Effector CD8-positive, alpha-beta T cell (primary cell): ENCODE measurements around the gene NLRC5.
"Not testable (repeated sequence)": the region's sequence is repeated elsewhere in the genome, so short reads cannot be mapped to it uniquely, and the experiment has no call there.

Source experiments
- DNase-seq: peaks from one replicate; lab custom pipeline; 2025; lab: John Stamatoyannopoulos, UW

Gene NLRC5

DNA sequence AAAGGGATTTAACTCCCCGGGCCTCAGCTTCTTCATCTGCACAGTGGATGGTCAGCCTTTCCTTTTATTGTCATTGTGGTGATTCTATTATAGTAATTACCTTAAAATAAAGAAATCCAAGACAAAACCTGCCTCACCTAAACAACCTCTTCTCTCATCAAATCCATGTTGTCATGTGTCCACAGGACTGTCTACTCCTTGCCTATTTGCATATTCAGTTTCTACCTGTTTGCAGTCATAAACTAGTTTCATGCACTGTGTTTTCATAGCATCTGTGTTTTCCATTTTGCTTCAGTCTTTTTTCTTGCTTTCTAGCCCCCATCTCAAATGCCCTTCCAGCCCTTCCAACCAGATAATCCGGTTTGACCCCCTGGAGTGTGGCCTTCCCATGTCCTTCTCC, 58.7 kb downstream of the NLRC5 start:
- DNase-seq: no peak

- DNase-seq: no peak
Observed at GRCh38 chr16:57049678-57050077, 60.3 kb downstream of the NLRC5 start.

GRCh38 chr16:57051696-57052228, 62.4 kb downstream of the NLRC5 start:
- DNase-seq: no peak

GRCh38 chr16:57053206-57053605, 63.8 kb downstream of the NLRC5 start:
- DNase-seq: no peak

GRCh38 chr16:57054338-57054737, 65.0 kb downstream of the NLRC5 start:
- DNase-seq: no peak

DNA sequence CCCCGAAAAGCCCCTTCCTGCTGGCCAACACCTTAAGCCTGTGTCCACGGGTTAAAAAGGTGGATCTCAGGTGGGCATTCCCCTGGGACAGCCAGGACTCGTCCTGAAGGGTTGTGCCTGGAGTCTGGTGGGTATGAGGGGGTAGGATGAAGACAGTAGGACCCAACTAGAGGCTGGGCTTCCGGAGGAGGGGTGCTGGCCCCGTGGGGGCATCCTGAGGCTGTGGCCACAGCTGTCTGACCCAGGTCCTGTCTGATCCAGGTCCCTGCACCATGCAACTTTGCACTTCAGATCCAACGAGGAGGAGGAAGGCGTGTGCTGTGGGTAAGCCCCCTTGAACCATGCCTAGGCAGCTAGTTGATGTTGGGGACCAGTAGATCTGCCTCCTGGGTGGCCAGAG, 65.4 kb downstream of the NLRC5 start:
- no peak for DNase-seq

DNA sequence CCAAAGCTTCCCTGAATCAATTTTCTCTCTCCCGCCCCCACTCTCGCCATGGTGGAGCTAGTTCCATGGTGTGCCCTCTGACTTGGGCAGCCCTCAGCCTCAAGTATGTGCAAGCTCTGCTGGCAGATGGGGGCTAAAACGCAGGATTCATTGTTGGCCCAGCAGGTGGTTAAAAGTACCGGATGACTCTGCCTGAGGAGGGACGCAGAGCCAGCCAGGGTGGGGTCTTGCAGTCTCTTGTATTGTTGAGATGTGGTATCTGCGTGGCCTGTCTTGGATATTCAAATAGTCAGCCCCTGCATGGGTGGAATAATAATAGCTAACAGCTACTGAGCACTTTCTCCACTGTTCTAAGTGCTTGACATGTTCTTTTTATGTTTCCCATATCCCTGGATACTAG, 66.3 kb downstream of the NLRC5 start:
- no peak for DNase-seq

DNA sequence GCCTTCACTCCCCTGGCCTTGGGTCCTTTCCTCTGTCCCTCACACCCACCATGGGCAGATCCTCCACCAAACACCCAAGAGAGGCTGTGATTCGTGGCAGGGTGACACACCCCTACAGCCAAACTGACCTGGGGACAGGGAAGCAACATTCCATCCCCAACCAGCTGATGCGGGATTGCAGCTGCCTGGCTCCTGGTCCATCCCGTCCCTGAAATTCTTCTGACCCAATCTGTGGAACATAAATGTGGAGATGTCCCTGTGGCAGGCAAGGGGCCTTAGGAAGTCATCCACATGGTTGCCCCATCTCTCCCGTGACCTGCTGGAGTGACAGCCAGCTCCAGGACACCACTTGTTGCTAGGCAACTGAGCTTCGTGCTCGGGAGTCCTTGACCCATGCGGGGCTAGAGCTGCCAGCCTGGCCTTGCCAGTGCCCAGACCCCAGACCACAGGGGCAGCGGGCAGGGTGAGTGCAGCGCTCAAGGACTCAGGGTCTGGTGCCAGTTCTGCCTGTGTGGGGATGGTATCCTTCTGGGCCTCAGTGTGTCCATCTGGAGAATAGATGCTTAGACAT, 69.0 kb downstream of the NLRC5 start:
- no peak for DNase-seq

DNA sequence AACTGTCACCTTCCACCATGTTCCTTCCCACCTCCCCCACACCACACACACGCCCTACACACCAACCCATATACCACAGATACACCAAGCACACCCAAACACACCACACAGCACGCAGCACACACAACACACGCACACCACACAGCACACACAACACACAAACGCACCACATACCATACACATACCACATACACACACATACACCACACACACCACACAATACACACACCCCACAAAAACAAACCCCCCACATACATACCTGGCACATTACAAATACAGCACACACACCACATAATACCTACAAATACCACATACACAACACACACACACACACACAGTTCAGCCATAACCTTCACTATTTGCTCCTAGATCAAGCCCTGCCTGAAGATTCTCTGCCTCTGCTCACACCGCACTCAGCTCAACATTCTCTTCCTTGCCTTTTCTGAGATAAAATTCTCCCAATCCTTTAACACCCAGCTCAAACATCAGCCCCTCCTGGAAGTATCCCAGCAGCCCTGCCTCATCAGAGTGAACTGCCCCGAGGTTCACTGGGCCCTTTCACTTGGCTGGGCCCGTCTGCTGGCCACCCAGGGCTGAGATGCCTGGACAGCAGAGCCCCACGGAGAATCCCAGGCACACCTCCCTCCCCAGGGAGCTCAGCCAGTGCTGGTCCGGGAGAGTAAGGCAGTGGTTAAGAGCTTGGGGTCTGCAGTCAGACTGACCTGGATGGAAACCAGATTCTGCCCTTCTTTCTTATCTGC, 71.1 kb downstream of the NLRC5 start:
- no peak for DNase-seq

GRCh38 chr16:57061084-57061905, 71.9 kb downstream of the NLRC5 start:
- no peak for DNase-seq

DNA sequence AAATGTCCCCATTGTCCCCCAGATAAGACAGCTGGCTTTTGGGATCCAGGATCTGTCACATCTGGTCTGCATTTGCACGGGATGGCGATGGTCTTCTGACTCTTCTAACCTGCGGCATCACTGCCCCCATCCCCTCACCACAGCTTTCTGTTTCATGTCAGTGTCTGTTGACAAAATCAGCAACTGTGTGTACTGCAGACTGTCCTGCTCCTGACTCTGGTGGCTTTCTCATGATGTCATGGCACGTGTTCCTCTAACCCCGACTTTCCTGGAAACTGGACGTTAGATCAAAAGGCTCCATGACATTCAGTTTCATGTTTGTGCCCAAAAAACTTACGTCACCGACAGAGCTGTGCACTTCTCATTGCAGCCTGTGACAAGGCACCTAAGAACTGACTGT, 73.0 kb downstream of the NLRC5 start:
- DNase-seq: no peak

DNA sequence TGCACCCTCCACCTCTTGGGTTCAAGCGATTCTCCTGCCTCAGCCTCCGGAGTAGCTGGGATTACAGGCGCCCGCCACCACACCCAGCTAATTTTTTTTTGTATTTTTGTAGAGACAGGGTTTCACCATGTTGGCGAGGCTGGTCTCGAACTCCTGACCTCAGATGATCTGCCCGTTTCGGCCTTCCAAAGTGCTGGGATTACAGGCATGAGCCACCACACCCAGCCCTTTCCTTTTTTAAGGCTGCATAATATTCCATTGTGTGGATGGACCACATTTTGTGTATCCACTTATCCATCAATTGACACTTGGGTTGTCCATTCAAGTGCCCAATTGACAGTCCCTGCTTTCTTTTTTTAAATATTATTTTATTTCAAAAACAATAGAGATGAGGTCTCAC, 73.8 kb downstream of the NLRC5 start:
- not testable (repeated sequence) for DNase-seq

GRCh38 chr16:57064995-57065394, 75.6 kb downstream of the NLRC5 start:
- DNase-seq: no peak

GRCh38 chr16:57066625-57067024, 77.3 kb downstream of the NLRC5 start:
- no peak for DNase-seq

DNA sequence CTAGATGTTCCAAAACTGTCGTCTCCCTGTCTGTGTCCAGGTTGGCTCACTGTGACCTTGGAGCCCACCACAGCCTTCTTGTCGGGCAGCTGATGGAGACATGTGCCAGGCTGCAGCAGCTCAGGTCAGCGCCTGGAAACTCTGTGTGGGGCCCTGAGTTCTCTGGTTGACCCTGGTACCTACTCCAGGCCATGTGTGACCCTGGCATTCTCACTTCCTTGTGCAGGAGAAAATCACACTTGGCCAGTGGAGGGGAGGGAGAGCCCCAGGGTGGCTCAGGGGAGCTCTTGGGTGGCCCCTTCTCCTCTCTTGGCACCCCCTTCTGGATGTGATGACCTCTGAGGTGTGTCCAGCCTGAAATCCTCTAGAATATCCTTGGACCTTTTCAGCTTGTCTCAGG, 78.0 kb downstream of the NLRC5 start:
- no peak for DNase-seq

DNA sequence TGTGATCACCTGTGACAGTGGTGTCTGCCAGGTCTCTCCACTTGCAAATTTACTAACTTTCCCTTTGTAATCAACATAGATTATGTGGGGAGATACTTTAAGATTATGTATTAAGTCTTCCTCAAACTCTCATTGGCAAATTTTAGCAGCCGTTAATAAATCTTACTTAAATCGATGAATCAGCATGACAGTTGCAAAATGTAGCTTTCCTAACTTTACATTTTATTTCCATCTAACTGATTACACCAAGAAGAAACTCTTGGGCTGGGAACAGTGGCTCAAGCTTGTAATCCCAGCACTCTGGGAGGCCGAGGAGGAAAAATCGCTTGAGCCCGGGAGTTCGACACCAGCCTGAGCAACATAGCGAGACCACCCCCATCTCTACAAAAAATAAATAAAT, 79.7 kb downstream of the NLRC5 start:
- no peak for DNase-seq

GRCh38 chr16:57069635-57070370, 80.4 kb downstream of the NLRC5 start:
- no peak for DNase-seq

DNA sequence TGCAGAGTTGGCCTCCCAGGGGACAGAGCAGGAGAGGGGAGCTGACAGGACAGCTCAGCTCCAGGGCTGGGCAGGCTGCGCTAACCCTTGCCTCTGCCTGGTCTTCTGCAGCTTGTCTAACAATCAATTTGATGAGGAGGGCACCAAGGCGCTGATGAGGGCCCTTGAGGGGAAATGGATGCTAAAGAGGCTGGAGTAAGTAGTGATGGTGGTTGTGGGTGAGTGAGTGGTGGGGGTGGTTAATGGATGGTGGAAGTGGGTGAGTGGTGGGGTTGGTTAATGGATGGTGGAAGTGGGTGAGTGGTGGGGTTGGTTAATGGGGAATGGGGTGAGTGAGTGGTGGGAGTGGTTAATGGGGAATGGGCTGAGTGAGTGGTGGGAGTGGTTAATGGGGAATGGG, 81.1 kb downstream of the NLRC5 start:
- DNase-seq: no peak

GRCh38 chr16:57071081-57071732, 81.8 kb downstream of the NLRC5 start:
- not testable (repeated sequence) for DNase-seq

DNA sequence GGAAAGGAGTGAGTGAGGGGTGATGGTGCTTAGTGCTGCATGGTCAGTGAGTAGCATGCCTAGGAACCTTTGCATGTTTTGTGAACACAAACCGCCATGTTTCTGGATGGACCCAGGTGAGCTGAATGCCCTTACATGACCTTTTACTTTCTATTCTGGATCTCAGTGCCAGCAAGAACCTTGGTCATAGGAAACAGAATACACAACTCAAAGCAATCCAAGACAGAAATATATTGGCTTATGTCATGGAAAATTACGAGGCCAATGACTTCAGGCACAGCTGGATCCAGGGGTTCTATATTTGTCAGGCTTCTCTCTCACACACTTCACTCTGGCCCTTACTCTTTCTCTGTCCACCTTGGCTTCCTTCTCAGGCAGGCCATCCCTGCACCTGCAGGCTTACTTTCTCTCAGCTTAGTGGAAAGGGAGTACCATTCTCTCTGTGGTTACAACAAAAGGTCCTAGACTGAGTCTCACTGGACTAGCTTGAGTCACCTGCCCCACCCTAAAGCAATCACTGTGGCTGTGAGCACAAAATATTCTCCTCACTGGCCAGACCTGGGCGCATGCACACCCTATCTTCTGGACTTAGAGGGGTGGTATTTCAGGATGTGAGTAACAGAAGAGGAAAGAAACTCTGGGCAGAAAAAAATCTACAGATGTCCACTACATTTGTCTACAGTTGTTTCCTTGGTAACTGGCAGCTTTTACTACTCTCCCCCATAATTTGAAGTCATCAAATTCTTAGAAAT, 82.7 kb downstream of the NLRC5 start:
- DNase-seq: no peak
